HEK293 (cell line): ENCODE results near the gene FNDC11.
A peak's percentile ranks its signal among the peaks of the same experiment; 100 is the strongest.

Source experiments
- HOXC10 ChIP-seq: sonication (generic); formaldehyde crosslinking; IDR thresholded peaks from 2 replicates; pipeline ENCODE4 v1.8.1; 2023; ENCODE audit warnings: mild to moderate bottlenecking, missing genetic modification reagents
- HOXD13 ChIP-seq: sonication (generic); formaldehyde crosslinking; IDR thresholded peaks from 2 replicates; pipeline ENCODE4 v1.8.0; 2022; ENCODE audit warnings: missing genetic modification reagents, borderline replicate concordance
- IKZF3 ChIP-seq: fragments of 450-650 bp; IDR thresholded peaks from 2 replicates; pipeline ENCODE4 v1.5.0; 2018; ENCODE audit warnings: missing biosample characterization, mild to moderate bottlenecking, missing genetic modification characterization, moderate library complexity
- KLF1 ChIP-seq: fragments of 450-650 bp; formaldehyde crosslinking; IDR thresholded peaks from 2 replicates; pipeline ENCODE4 v1.5.1; 2016; ENCODE audit warnings: missing biosample characterization, missing genetic modification characterization
- MYNN ChIP-seq: fragments of 450-650 bp; formaldehyde crosslinking; IDR thresholded peaks from 2 replicates; pipeline ENCODE4 v1.5.1; 2016; ENCODE audit warnings: missing biosample characterization, missing genetic modification characterization, borderline replicate concordance
- OSR2 ChIP-seq: fragments of 450-650 bp; formaldehyde crosslinking; IDR thresholded peaks from 2 replicates; pipeline ENCODE4 v1.5.1; 2016; ENCODE audit warnings: missing biosample characterization, missing genetic modification characterization
- SCRT1 ChIP-seq: fragments of 450-650 bp; formaldehyde crosslinking; IDR thresholded peaks from 2 replicates; pipeline ENCODE4 v1.5.1; 2016; ENCODE audit warnings: missing biosample characterization, missing genetic modification characterization, borderline replicate concordance
- SETDB1 ChIP-seq: IDR thresholded peaks from one replicate; pipeline ENCODE4 v1.6.1; 2017; ENCODE audit warnings: mild to moderate bottlenecking, low read length, moderate library complexity, mixed read lengths; ENCODE audit not compliant: insufficient read length
- ZBTB10 ChIP-seq: fragments of 450-650 bp; formaldehyde crosslinking; IDR thresholded peaks from 2 replicates; pipeline ENCODE4 v1.5.1; 2016; ENCODE audit warnings: missing biosample characterization, missing genetic modification characterization
- ZBTB8A ChIP-seq: fragments of 450-650 bp; formaldehyde crosslinking; IDR thresholded peaks from 2 replicates; pipeline ENCODE4 v1.5.1; 2016; ENCODE audit warnings: missing biosample characterization, missing genetic modification characterization
- ZNF132 ChIP-seq: fragments of 450-650 bp; formaldehyde crosslinking; IDR thresholded peaks from 2 replicates; pipeline ENCODE4 v1.5.1; 2017; ENCODE audit warnings: missing biosample characterization, missing genetic modification characterization, borderline replicate concordance
- ZNF202 ChIP-seq: fragments of 450-650 bp; formaldehyde crosslinking; IDR thresholded peaks from 2 replicates; pipeline ENCODE4 v1.5.1; 2016; ENCODE audit warnings: missing biosample characterization, missing genetic modification characterization, borderline replicate concordance
- ZNF214 ChIP-seq: fragments of 450-650 bp; formaldehyde crosslinking; IDR thresholded peaks from 2 replicates; pipeline ENCODE4 v1.5.1; 2017; ENCODE audit warnings: missing biosample characterization, mild to moderate bottlenecking, missing genetic modification characterization, borderline replicate concordance
- ZNF239 ChIP-seq: fragments of 450-650 bp; formaldehyde crosslinking; IDR thresholded peaks from 2 replicates; pipeline ENCODE4 v1.5.1; 2016; ENCODE audit warnings: missing biosample characterization, missing genetic modification characterization
- ZNF248 ChIP-seq: fragments of 450-650 bp; formaldehyde crosslinking; IDR thresholded peaks from 2 replicates; pipeline ENCODE4 v1.5.1; 2017; ENCODE audit warnings: missing biosample characterization, missing genetic modification characterization
- ZNF311 ChIP-seq: fragments of 450-650 bp; formaldehyde crosslinking; IDR thresholded peaks from 2 replicates; pipeline ENCODE4 v1.5.1; 2017; ENCODE audit warnings: missing biosample characterization, missing genetic modification characterization, borderline replicate concordance
- ZNF366 ChIP-seq: fragments of 450-650 bp; formaldehyde crosslinking; conservative IDR thresholded peaks from 2 replicates; pipeline ENCODE4 v1.5.1; 2016; ENCODE audit warnings: missing biosample characterization, missing genetic modification characterization
- ZNF404 ChIP-seq: fragments of 450-650 bp; formaldehyde crosslinking; IDR thresholded peaks from 2 replicates; pipeline ENCODE4 v1.5.1; 2017; ENCODE audit warnings: missing biosample characterization, missing genetic modification characterization
- ZNF416 ChIP-seq: fragments of 450-650 bp; formaldehyde crosslinking; IDR thresholded peaks from 2 replicates; pipeline ENCODE4 v1.5.1; 2016; ENCODE audit warnings: missing biosample characterization, missing genetic modification characterization
- ZNF514 ChIP-seq: fragments of 450-650 bp; formaldehyde crosslinking; IDR thresholded peaks from 2 replicates; pipeline ENCODE4 v1.5.1; 2016; ENCODE audit warnings: missing biosample characterization, missing genetic modification characterization
- ZNF558 ChIP-seq: fragments of 450-650 bp; formaldehyde crosslinking; IDR thresholded peaks from 2 replicates; pipeline ENCODE4 v1.5.1; 2016; ENCODE audit warnings: missing biosample characterization, missing genetic modification characterization
- ZNF585B ChIP-seq: fragments of 450-650 bp; formaldehyde crosslinking; IDR thresholded peaks from 2 replicates; pipeline ENCODE4 v1.5.1; 2016; ENCODE audit warnings: missing biosample characterization, missing genetic modification characterization
- ZNF658 ChIP-seq: fragments of 450-650 bp; formaldehyde crosslinking; IDR thresholded peaks from 2 replicates; pipeline ENCODE4; 2016; ENCODE audit warnings: missing biosample characterization, missing genetic modification characterization
- ZNF677 ChIP-seq: fragments of 450-650 bp; IDR thresholded peaks from 2 replicates; pipeline ENCODE4 v1.5.0; 2018; ENCODE audit warnings: missing biosample characterization, mild to moderate bottlenecking, missing genetic modification characterization, moderate library complexity
- ZNF768 ChIP-seq: fragments of 450-650 bp; formaldehyde crosslinking; IDR thresholded peaks from 2 replicates; pipeline ENCODE4 v1.5.1; 2018; ENCODE audit warnings: missing biosample characterization, mild to moderate bottlenecking, missing genetic modification characterization
- ZNF837 ChIP-seq: fragments of 450-650 bp; formaldehyde crosslinking; IDR thresholded peaks from 2 replicates; pipeline ENCODE4 v1.5.1; 2016; ENCODE audit warnings: missing biosample characterization, missing genetic modification characterization
- TF ChIP-seq, protein P1 (sequence below): fragments of 450-650 bp; formaldehyde crosslinking; IDR thresholded peaks from 2 replicates; pipeline ENCODE4 v1.5.1; 2016; ENCODE audit warnings: missing biosample characterization, missing genetic modification characterization

Gene FNDC11

DNA sequence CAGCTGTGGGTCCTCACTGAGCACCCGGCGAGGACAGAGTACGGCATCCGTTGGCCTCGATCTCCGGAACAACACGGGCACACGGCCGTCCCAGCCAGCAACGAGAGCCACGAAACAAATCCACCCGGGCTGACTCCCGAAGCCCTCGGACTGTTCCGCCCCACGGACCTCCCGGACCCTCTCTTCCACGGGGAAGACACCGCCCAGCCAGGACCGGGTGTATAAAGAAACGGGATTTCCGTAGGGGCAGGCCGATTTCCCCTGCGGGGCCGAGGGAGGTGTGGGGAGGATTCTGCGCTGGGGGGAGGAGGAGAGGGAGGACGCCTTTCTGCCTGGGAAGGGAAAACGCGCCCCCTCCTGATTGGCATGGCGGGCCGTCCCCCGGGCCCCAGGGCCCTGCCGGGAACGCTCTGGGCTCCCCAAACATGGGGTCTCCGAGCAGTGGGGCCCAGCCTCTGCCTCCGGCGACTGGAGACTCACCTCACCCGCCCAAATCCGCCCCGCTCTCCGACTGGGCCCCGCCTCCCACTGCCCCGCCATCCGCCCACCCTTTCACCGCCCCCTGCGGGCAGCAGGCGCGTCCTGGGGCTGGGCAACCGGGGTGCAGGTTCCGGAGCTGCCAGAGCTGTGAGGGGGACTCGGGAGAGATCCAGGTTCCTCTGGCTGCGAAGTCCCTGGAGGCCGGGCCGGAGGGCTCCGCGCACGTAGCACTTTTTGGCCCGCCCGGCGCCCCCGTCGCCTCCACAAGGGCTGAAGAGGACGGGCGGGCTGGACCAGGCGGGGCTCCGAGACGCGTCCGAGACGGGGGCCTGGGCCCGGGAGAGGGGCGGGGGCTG, 34.1 kb upstream of the FNDC11 start (continued):
- TF ChIP-seq IKZF3 (tag by site-specific recombination) (0 out of 2 replicates have a peak, but pooled peaks have one; percentile 21), ZNF768 (no peak), ZNF214 (no peak), OSR2 (tag by site-specific recombination) (no peak), ZNF837 (no peak), MYNN (tag by site-specific recombination) (no peak), ZNF404 (tag by site-specific recombination) (no peak), ZNF366 (tag by site-specific recombination) (peak; percentile 28; the same call in 1 of the 2 replicates), ZBTB8A (tag by site-specific recombination) (peak; percentile 100), ZNF558 (no peak), SCRT1 (tag by site-specific recombination) (no peak), SETDB1 (no peak), ZNF658 (no peak), HOXC10 (CRISPR knock-in tag) (no peak), ZNF514 (tag by site-specific recombination) (no peak), ZBTB10 (0 out of 2 replicates have a peak, but pooled peaks have one; percentile 59), ZNF239 (tag by site-specific recombination) (no peak), ZNF132 (tag by site-specific recombination) (no peak), ZNF248 (no peak), HOXD13 (CRISPR knock-in tag) (no peak), ZNF585B (tag by site-specific recombination) (no peak), ZNF677 (tag by site-specific recombination) (no peak), ZNF416 (tag by site-specific recombination) (no peak), ZNF202 (no peak), KLF1 (tag by site-specific recombination) (peak; percentile 83), ZNF311 (tag by site-specific recombination) (no peak)
- TF ChIP-seq, protein P1, sequence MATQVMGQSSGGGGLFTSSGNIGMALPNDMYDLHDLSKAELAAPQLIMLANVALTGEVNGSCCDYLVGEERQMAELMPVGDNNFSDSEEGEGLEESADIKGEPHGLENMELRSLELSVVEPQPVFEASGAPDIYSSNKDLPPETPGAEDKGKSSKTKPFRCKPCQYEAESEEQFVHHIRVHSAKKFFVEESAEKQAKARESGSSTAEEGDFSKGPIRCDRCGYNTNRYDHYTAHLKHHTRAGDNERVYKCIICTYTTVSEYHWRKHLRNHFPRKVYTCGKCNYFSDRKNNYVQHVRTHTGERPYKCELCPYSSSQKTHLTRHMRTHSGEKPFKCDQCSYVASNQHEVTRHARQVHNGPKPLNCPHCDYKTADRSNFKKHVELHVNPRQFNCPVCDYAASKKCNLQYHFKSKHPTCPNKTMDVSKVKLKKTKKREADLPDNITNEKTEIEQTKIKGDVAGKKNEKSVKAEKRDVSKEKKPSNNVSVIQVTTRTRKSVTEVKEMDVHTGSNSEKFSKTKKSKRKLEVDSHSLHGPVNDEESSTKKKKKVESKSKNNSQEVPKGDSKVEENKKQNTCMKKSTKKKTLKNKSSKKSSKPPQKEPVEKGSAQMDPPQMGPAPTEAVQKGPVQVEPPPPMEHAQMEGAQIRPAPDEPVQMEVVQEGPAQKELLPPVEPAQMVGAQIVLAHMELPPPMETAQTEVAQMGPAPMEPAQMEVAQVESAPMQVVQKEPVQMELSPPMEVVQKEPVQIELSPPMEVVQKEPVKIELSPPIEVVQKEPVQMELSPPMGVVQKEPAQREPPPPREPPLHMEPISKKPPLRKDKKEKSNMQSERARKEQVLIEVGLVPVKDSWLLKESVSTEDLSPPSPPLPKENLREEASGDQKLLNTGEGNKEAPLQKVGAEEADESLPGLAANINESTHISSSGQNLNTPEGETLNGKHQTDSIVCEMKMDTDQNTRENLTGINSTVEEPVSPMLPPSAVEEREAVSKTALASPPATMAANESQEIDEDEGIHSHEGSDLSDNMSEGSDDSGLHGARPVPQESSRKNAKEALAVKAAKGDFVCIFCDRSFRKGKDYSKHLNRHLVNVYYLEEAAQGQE, result no peak
